Ishikawa (cell line): Measurements from ENCODE around the gene MIA.
A peak's percentile ranks its signal among the peaks of the same experiment; 100 is the strongest.
"Not testable (repeated sequence)": the region's sequence is repeated elsewhere in the genome, so short reads cannot be mapped to it uniquely, and the experiment has no call there.

Experiments
- CEBPB ChIP-seq: IDR thresholded peaks from 2 replicates; pipeline ENCODE4 v1.6.1; 2012
- CREB1 ChIP-seq: IDR thresholded peaks from 2 replicates; pipeline ENCODE4 v1.6.1; 2012; ENCODE audit warnings: low read depth
- EGR1 ChIP-seq: IDR thresholded peaks from 2 replicates; pipeline ENCODE4 v1.6.1; 2012
- EP300 ChIP-seq: IDR thresholded peaks from 2 replicates; pipeline ENCODE4 v1.6.1; 2012; ENCODE audit warnings: borderline replicate concordance
- FOXM1 ChIP-seq: IDR thresholded peaks from 2 replicates; pipeline ENCODE4 v1.6.1; 2012; ENCODE audit warnings: low read depth, borderline replicate concordance
- MAX ChIP-seq: IDR thresholded peaks from 2 replicates; pipeline ENCODE4 v1.6.1; 2012
- NFIC ChIP-seq: IDR thresholded peaks from 2 replicates; pipeline ENCODE4 v1.6.1; 2012
- RAD21 ChIP-seq: IDR thresholded peaks from 2 replicates; pipeline ENCODE4 v1.6.1; 2012; ENCODE audit warnings: low read depth
- REST ChIP-seq: IDR thresholded peaks from 2 replicates; pipeline ENCODE4 v1.6.1; 2012; ENCODE audit warnings: low read depth, mild to moderate bottlenecking
- TAF1 ChIP-seq: IDR thresholded peaks from 2 replicates; pipeline ENCODE4 v1.6.1; 2012; ENCODE audit warnings: low read depth, mild to moderate bottlenecking
- TCF12 ChIP-seq: IDR thresholded peaks from 2 replicates; pipeline ENCODE4 v1.6.1; 2012; ENCODE audit warnings: low read depth
- YY1 ChIP-seq: IDR thresholded peaks from 2 replicates; pipeline ENCODE4 v1.6.1; 2012; ENCODE audit warnings: low read depth
- ZBTB7A ChIP-seq: IDR thresholded peaks from 2 replicates; pipeline ENCODE4 v1.6.1; 2012; ENCODE audit warnings: low read depth

- TF ChIP-seq EP300, TAF1, REST, CEBPB, FOXM1, ZBTB7A, YY1, NFIC, RAD21, CREB1, EGR1: not testable (repeated sequence)
- peak; percentile 93 for TF ChIP-seq MAX
- TF ChIP-seq TCF12: 0 out of 2 replicates have a peak, but pooled peaks have one; percentile 6
These were observed 35.5 kb downstream of the MIA start for GRCh38 chr19:40810649-40811408.
